Smooth muscle cell (in vitro differentiated cells): Measurements from ENCODE around the gene CNPY2. TPM values are rescaled to one million over a fixed set of nuclear protein-coding genes. Genes with fewer than 3 reads are reported as not detected.

Experiments
- DNase-seq: peaks from one replicate; lab custom pipeline; 2025; ENCODE audit not compliant: unreplicated experiment; lab: John Stamatoyannopoulos, UW
- H2AFZ ChIP-seq: fragments of 200-600 bp; sonication (generic); 2 replicates; pipeline ENCODE4 v1.6.0; 2016; ENCODE audit warnings: antibody characterized with exemption, low read depth, mild to moderate bottlenecking
- H3F3A ChIP-seq: fragments of 200-600 bp; sonication (generic); 2 replicates; pipeline ENCODE4 v1.6.0; 2017; ENCODE audit warnings: antibody characterized with exemption, low read depth
- H3K27ac ChIP-seq: fragments of 200-600 bp; sonication (generic); 2 replicates; pipeline ENCODE4 v1.5.1; 2016; ENCODE audit warnings: low read depth, mild to moderate bottlenecking
- H3K27me3 ChIP-seq: fragments of 200-600 bp; sonication (generic); 2 replicates; pipeline ENCODE4 v1.6.1; 2016; ENCODE audit warnings: low read depth, mild to moderate bottlenecking
- H3K36me3 ChIP-seq: fragments of 200-600 bp; sonication (generic); 2 replicates; pipeline ENCODE4 v1.5.1; 2016; ENCODE audit warnings: low read depth
- H3K4me1 ChIP-seq: fragments of 200-600 bp; sonication (generic); 2 replicates; pipeline ENCODE4 v1.5.1; 2016; ENCODE audit warnings: low read depth
- H3K4me2 ChIP-seq: fragments of 200-600 bp; sonication (generic); 2 replicates; pipeline ENCODE4 v1.6.0; 2016; ENCODE audit warnings: mild to moderate bottlenecking
- H3K4me3 ChIP-seq: fragments of 200-600 bp; sonication (generic); 2 replicates; pipeline ENCODE4 v1.5.1; 2016; ENCODE audit warnings: mild to moderate bottlenecking
- H3K79me2 ChIP-seq: fragments of 200-600 bp; sonication (generic); 2 replicates; pipeline ENCODE4 v1.6.0; 2016; ENCODE audit warnings: low read depth, mild to moderate bottlenecking
- H3K9ac ChIP-seq: fragments of 200-600 bp; sonication (generic); 2 replicates; pipeline ENCODE4 v1.6.0; 2016; ENCODE audit warnings: low read depth
- H3K9me3 ChIP-seq: fragments of 200-600 bp; sonication (generic); replicated peaks from 2 replicates; pipeline ENCODE4 v1.5.1; 2016; ENCODE audit warnings: low read depth
- H4K20me1 ChIP-seq: fragments of 200-600 bp; sonication (generic); 2 replicates; pipeline ENCODE4 v1.6.0; 2016; ENCODE audit warnings: low read depth
- WGBS: methylation state at CpG from one replicate; pipeline ENCODE4 v1.1.7; 2016; ENCODE audit warnings: low lambda C conversion rate; 5-methylcytosine and 5-hydroxymethylcytosine counted together
- polyA plus RNA-seq: library from polyadenylated mRNA; unstranded; fragments of >200 nt; fragmentation: Nextera tagmentation; extraction: Ambion mirVana; gene quantifications from 2 replicates; pipeline ENCODE4 v1.2.1, GENCODE V29; 2016
- total RNA-seq: library from RNA; depleted of rRNA; stranded (reverse); fragments of >200 nt; gene quantifications from 2 replicates; pipeline ENCODE4 v1.2.3, GENCODE V29; 2014
- TF ChIP-seq, protein P1 (sequence below): fragments of 200-600 bp; sonication (generic); IDR thresholded peaks from 2 replicates; pipeline ENCODE4 v1.5.1; 2017; ENCODE audit warnings: borderline replicate concordance, mild to moderate bottlenecking, antibody characterized with exemption; ENCODE audit not compliant: insufficient read depth, poor library complexity, severe bottlenecking

The CNPY2 gene
- total and polyA plus RNA-seq, 2 experiments from 2014 or later = 147 to 334 TPM

DNA sequence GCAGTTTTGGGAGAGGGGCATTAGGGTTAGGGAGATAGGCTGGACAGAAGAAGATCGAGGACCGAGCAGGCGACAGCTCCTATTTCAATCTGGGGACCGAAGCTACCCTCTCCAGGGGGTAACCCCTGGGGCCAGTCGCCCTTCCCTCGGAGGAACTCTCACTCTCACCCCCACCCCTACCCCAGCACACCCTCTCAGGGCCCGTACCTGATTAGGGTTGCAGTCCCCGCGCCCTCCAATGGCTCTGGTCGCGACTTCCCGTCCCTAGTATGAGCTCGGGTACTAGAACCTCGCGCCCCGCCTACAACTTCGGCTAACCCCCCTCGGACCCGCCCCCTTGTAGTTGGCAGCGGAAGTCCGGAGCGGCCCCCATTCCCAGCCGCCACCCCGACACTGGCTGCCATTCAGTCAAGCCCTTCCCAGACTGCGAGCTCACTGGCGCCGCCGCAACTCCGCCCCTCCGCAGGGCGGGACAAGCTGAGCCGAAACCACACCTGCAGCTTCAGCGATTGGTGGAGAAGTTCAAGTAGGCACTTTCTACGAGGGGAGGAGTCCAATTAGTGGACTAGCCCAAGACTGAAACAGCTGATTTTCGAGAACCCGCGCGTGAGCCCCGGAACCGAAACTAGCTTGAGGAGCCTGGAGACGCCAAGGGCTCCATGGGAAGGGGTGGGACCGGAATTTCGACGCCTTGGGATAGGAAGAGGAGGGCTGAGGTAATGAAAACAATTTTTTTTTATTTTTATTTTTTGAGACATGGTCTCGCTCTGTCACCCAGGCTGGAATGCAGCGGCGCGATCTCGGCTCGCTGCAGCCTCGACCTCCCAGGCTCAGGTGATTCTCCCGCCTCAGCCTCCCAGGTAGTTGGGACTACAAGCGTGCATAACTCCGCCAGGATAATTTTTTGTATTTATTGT is 44.3 kb upstream of the CNPY2 start, which contains the start of gene STAT2:
Gene STAT2, minus strand, starts transcription at position 257 of the 917 bp plus-strand sequence. CDS start 3,536 bp downstream, outside the sequence.
- peak; percentile 92 for DNase-seq
- Histone ChIP-seq H3K27ac (peak within 1 kb of the TSS; percentile 92), H3K9ac (peak within 1 kb of the TSS; percentile 84), H3K4me1 (peaks cover 13% of the 10 kb centered on the region), H3F3A (peaks cover 5% of the 10 kb centered on the region), H2AFZ (peak within 1 kb of the TSS; percentile 83), H4K20me1 (peaks cover 26% of the 10 kb centered on the region), H3K36me3 (peaks cover 7% of the 10 kb centered on the region), H3K27me3 (no peaks in the 10 kb centered on the region), H3K4me2 (peak within 1 kb of the TSS; percentile 95), H3K79me2 (peaks cover 28% of the 10 kb centered on the region), H3K9me3 (no peaks in the 10 kb centered on the region), H3K4me3 (peak within 1 kb of the TSS; percentile 84)
- TF ChIP-seq, protein P1, sequence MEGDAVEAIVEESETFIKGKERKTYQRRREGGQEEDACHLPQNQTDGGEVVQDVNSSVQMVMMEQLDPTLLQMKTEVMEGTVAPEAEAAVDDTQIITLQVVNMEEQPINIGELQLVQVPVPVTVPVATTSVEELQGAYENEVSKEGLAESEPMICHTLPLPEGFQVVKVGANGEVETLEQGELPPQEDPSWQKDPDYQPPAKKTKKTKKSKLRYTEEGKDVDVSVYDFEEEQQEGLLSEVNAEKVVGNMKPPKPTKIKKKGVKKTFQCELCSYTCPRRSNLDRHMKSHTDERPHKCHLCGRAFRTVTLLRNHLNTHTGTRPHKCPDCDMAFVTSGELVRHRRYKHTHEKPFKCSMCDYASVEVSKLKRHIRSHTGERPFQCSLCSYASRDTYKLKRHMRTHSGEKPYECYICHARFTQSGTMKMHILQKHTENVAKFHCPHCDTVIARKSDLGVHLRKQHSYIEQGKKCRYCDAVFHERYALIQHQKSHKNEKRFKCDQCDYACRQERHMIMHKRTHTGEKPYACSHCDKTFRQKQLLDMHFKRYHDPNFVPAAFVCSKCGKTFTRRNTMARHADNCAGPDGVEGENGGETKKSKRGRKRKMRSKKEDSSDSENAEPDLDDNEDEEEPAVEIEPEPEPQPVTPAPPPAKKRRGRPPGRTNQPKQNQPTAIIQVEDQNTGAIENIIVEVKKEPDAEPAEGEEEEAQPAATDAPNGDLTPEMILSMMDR = no peak
- WGBS = 1% methylated on average over 51 of the region's 54 CpGs

DNA sequence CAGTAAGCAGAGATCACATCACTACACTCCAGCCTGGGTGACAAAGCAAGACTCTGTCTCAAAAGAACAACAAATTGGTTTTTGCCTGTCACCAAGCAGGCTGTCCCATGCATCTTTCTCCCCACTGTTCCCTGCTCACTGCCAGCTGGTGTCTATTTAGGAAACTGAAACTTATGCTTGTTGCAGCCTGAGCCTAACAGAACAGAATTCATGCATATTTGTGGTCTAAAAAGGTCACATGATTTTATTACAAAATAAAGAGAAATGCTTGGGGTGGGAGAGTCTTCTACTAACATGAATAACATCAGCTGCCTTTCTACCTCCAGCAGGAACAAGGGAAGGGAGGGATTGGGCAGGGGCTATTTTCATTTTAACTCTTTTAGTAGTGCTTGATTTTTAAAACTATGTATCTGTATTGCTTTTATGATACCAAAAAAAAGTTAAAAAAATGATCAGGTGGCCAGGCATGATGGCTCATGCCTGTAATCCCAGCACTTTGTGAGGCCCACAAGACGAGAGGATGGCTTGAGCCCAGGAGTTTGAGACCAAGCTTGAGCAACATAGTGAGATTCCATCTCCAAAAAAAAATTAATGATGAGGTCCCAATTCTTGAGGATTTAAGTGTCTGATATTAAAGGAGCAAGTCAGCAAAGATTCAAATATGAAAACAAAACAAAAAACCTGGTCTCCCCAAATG is 43.2 kb upstream of the CNPY2 start:
- Histone ChIP-seq H3K4me1 (peaks cover 13% of the 10 kb centered on the region), H3K9me3 (no peaks in the 10 kb centered on the region), H3K27ac (peak overlapping the region; percentile 92), H3K9ac (peak overlapping the region; percentile 84), H4K20me1 (peaks cover 26% of the 10 kb centered on the region), H3K4me2 (peak overlapping the region; percentile 95), H3K4me3 (peak overlapping the region; percentile 84), H2AFZ (no peak overlapping the region), H3F3A (peaks cover 5% of the 10 kb centered on the region), H3K36me3 (peaks cover 9% of the 10 kb centered on the region), H3K27me3 (no peaks in the 10 kb centered on the region), H3K79me2 (peaks cover 28% of the 10 kb centered on the region)
- 4% methylated on average over 1 of the region's 1 CpG for WGBS
- TF ChIP-seq, protein P1 = no peak
- no peak for DNase-seq

DNA sequence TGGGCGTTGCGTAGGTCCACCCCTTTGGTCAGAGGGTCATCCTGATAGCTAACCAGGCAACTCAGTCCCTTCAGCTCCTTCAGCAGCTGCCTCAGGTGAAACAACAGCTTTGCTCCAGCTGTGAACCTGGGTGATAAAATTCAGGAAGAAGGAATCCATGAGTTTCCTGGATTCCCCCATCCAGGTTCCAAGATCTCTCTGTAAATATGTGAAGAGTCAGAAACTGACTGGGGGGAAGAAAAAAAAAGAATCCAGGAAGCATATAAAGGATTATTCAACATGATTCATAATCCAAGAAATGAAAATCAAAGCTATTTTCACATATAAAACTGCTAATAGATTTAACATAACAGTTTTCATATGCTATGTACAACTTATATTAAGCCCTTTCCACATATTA is 35.5 kb upstream of the CNPY2 start:
- Histone ChIP-seq H2AFZ (no peak overlapping the region), H3K9me3 (no peaks in the 10 kb centered on the region), H3K4me2 (no peak overlapping the region), H3K4me1 (no peaks in the 10 kb centered on the region), H3K27ac (no peak overlapping the region), H3F3A (no peaks in the 10 kb centered on the region), H3K36me3 (peaks cover 24% of the 10 kb centered on the region), H3K4me3 (no peak overlapping the region), H3K27me3 (no peaks in the 10 kb centered on the region), H3K9ac (no peak overlapping the region), H3K79me2 (peaks cover 3% of the 10 kb centered on the region), H4K20me1 (peaks cover 12% of the 10 kb centered on the region)
- TF ChIP-seq, protein P1 = no peak
- WGBS = 92% methylated on average over 2 of the region's 2 CpGs
- no peak for DNase-seq
